ENCODE results near the gene STXBP5. TPM values are rescaled to one million over a fixed set of nuclear protein-coding genes. Genes with fewer than 3 reads are reported as not detected.

STXBP5 gene
- total RNA-seq, 3 donors from 2014 or later: 42.0 to 71.1 (median 47.8) TPM

DNA sequence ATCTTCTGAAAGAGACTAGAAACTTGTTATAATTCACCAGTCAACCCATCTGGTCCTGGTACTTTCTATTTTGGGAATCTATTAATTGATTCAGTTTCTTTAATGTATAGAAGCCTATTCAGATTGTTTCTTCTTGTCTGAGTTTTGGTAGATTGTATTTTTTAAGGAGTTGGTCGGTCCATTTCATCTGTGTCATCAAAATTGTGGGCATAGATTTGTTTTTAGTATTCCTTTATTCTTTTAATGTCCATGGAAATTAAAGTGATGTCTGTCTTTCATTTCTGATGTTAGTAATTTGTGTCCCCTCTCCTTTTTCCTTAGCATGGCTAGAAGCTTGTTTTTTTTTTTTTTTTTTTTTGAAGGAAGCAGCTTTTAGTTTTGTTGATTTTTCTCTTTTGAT, 15.2 kb downstream of the STXBP5 start:
- no peak for DNase-seq

DNA sequence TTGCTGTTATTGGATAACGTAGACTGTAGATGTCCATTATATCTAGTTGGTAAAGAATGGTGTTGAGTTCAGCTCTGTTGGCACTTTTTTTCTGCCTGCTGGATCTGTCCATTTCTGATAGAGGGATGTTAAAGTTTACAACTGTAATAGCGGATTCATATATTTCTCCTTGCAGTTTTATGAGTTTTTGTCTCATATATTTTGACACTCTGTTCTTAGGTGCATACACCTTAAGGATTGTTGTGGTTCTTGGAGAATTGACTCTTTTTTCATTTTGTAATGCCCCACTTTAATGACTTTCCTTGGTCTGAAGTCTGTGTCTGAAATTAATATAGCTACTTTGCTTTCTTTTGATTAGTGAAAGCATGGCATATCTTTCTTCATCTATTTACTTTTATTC, 16.1 kb downstream of the STXBP5 start:
- Histone ChIP-seq H3K9me3 (no peaks in the 10 kb centered on the region), H3K4me3 (no peak overlapping the region), H3K36me3 (ENCODE audit: low read depth) (no peaks in the 10 kb centered on the region), H3K4me1 (ENCODE audit: low read depth) (peaks cover 27% of the 10 kb centered on the region)
- ATAC-seq (no peak), DNase-seq (no peak)
- TF ChIP-seq, protein P1, sequence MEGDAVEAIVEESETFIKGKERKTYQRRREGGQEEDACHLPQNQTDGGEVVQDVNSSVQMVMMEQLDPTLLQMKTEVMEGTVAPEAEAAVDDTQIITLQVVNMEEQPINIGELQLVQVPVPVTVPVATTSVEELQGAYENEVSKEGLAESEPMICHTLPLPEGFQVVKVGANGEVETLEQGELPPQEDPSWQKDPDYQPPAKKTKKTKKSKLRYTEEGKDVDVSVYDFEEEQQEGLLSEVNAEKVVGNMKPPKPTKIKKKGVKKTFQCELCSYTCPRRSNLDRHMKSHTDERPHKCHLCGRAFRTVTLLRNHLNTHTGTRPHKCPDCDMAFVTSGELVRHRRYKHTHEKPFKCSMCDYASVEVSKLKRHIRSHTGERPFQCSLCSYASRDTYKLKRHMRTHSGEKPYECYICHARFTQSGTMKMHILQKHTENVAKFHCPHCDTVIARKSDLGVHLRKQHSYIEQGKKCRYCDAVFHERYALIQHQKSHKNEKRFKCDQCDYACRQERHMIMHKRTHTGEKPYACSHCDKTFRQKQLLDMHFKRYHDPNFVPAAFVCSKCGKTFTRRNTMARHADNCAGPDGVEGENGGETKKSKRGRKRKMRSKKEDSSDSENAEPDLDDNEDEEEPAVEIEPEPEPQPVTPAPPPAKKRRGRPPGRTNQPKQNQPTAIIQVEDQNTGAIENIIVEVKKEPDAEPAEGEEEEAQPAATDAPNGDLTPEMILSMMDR (IDR thresholded peaks at IDR 0.05): no peak
- intact Hi-C loops (cut with DNase I, micrococcal nuclease): no loop called here

More for the DNA sequence above, 15.2 kb downstream of the STXBP5 start:
- TF ChIP-seq, protein P1 (IDR thresholded peaks at IDR 0.05): no peak
- Histone ChIP-seq H3K36me3 (ENCODE audit: low read depth) (no peaks in the 10 kb centered on the region), H3K9me3 (no peaks in the 10 kb centered on the region), H3K4me1 (ENCODE audit: low read depth) (peaks cover 27% of the 10 kb centered on the region), H3K4me3 (no peak overlapping the region)
- no peak for ATAC-seq
- intact Hi-C loops (cut with DNase I, micrococcal nuclease): no loop called here

DNA sequence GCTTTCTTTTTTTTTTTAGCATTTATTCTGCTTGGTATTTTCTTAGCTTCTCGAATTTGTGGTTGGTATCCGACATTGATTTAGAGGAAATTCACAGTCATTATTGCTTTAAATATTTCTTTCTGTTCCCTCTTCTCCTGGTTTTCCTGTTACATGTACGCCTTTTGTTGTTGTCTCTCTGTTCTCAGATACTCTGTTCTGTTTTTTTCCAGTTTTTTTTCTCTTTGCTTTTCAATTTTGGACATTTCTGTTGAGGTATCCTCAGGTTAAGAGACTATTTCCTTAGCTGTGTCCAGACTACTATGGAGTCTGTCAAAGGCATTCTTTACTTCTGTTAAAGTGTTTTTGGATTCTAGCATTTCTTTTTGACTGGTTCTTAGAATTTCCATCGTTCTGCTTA, 17.5 kb downstream of the STXBP5 start:
- ATAC-seq (no peak), DNase-seq (no peak)
- Histone ChIP-seq H3K4me1 (ENCODE audit: low read depth) (peaks cover 27% of the 10 kb centered on the region), H3K4me3 (no peak overlapping the region), H3K9me3 (no peaks in the 10 kb centered on the region), H3K36me3 (ENCODE audit: low read depth) (no peaks in the 10 kb centered on the region)
- TF ChIP-seq, protein P1 (IDR thresholded peaks at IDR 0.05): no peak
- intact Hi-C loops (cut with DNase I, micrococcal nuclease): no loop called here

DNA sequence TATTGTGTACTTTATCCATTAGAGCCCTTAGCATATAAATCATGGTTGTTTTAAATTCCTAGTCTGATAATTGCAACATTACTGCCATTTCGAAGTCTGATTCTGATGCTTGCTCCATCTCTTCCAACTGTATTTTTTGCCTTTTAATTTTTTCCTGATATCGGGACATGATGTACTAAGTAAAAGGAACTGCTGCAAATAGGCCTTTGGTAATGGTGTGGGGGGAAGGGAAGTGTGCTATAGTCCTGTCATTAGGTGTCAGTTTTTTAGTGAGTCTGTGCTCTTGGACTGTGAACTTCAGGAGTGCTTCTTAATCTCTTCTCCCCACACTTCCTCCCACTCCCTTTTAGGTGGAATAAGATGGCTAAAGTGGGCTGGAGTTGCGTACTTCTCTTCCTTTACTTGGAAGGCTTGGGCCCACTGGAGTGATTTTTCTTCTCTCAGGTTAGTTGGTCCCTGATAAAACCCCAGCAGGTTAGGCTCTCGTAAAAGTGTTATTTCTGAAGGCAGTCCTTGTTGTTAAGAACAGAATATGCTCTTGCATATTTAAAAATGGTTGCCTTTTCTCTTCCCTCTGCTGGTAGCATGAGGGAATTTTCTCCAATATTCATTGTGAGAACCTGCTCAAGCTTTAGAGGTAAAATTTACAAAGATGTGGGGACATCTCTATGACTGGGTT, 18.1 kb downstream of the STXBP5 start:
- DNase-seq: no peak
- intact Hi-C loops (cut with DNase I, micrococcal nuclease): no loop called here
- H3K4me1 ChIP-seq (ENCODE audit: low read depth): peaks cover 27% of the 10 kb centered on the region
- no peaks in the 10 kb centered on the region for H3K9me3 ChIP-seq
- H3K36me3 ChIP-seq (ENCODE audit: low read depth): no peaks in the 10 kb centered on the region
- ATAC-seq: peak; percentile 65
- H3K4me3 ChIP-seq: no peak overlapping the region
- TF ChIP-seq, protein P1 (IDR thresholded peaks at IDR 0.05): no peak

DNA sequence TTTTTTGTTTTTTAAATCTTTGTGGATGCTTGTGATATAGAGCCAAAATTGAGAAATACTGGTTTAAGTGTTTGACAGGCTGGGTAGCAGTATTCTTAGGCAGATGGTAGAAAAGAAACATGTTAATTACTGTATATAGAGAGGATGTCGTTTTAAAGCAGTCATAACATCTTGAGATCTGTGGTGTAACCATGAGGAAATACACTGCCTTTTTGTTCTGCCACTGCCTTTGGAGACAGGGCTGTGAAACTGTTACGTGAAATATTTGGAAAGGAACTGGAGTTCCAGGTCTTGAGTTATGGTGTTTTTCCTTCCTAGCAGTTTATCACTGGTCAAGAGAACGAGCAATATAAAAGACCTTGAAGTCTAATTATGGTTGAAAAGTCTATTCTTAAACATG, 19.5 kb downstream of the STXBP5 start:
- intact Hi-C loops (cut with DNase I, micrococcal nuclease): no loop called here
- no peak for DNase-seq
- TF ChIP-seq, protein P1 (IDR thresholded peaks at IDR 0.05): no peak
- ATAC-seq: peak; percentile 53
- no peaks in the 10 kb centered on the region for H3K36me3 ChIP-seq (ENCODE audit: low read depth)
- H3K4me1 ChIP-seq (ENCODE audit: low read depth): peaks cover 18% of the 10 kb centered on the region
- no peaks in the 10 kb centered on the region for H3K9me3 ChIP-seq
- H3K4me3 ChIP-seq: no peak overlapping the region

Data from mucosa of descending colon (tissue), 3 donors.